HG03558 (cell line): ENCODE results near the gene PGBD4.
A peak's percentile ranks its signal among the peaks of the same experiment; 100 is the strongest.

Source experiments
- ATAC-seq: cut with Tn5 transposase; IDR thresholded peaks from one replicate; pipeline ENCODE4 v1.9.1; 2021; ENCODE audit warnings: moderate number of reproducible peaks; ENCODE audit not compliant: unreplicated experiment; ENCODE audit errors: extremely low read depth

Gene PGBD4

GRCh38 chr15:34101366-34102174 lies at the start of gene PGBD4, which contains the start of gene EMC7:
TSS of gene PGBD4 (plus strand) at chr15:34102083. CDS start at chr15:34102532, 449 bp downstream.
TSS of gene EMC7 (minus strand) at chr15:34101862. CDS start at chr15:34101839, 23 bp downstream.
- ATAC-seq: peak; percentile 92

- ATAC-seq: no peak
These were observed 47.7 kb upstream of the PGBD4 start for GRCh38 chr15:34054081-34054707.

GRCh38 chr15:34055868-34056595 lies 45.9 kb upstream of the PGBD4 start:
- no peak for ATAC-seq

DNA sequence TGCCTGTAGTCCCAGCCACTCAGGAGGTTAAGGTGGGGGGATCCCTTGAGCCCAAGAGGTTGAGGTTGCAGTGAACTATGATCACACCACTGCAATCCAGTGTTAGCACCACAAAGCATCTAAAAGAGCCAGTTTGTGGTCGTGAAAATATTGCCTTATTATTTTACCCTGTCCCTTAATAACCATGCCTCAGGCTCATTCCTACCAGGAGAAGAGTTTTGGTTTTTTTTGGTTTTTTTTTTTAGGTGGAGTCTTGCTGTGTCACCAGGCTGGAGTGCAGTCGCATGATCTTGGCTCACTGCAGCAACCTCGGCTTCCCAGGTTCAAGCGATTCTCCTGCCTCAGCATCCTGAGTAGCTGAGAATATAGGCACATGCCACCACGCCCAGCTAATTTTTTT lies 45.0 kb upstream of the PGBD4 start:
- no peak for ATAC-seq

DNA sequence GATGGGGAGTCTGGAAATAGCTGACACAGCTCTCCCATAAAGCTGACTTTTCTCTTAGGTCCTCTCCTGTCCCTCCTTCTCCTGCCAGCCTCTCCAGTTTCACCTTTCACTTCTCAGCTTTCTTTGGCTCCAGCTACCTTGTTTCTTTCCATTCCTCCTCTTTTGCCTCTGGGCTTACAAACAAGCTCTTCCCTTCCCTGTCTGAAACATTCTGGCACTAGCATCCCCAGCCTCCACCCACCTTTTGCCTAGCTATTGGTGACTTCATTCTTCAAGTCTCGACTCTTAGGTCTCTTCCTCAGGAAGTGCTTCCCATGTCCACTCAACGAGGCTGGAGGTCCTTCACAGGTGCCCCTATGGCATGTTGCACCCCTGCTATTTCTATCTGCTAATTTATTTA lies 42.4 kb upstream of the PGBD4 start:
- no peak for ATAC-seq

- no peak for ATAC-seq
These were observed 41.9 kb upstream of the PGBD4 start for GRCh38 chr15:34059946-34060345.

DNA sequence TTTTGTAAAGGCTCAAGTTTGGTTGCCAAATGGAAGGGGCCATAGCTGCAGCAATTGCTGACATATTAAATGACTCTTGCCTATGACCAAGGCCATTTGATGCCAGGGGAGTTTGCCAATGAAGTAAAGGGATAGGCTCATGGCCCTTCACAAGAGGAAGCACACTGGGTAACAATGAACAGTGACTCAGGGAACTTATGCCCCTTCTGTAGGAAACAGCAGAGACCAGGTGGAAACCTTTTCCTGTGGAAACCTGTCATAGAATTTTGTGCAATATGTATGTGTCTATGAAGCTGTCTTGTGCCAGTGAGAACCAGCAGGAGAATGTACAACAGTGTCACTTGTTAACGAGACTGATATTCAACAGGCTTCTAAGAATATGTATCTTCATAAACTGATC lies 37.4 kb upstream of the PGBD4 start:
- no peak for ATAC-seq

- no peak for ATAC-seq
These were observed 36.6 kb upstream of the PGBD4 start for GRCh38 chr15:34065261-34065660.

GRCh38 chr15:34065941-34066340 lies 35.9 kb upstream of the PGBD4 start:
- no peak for ATAC-seq

DNA sequence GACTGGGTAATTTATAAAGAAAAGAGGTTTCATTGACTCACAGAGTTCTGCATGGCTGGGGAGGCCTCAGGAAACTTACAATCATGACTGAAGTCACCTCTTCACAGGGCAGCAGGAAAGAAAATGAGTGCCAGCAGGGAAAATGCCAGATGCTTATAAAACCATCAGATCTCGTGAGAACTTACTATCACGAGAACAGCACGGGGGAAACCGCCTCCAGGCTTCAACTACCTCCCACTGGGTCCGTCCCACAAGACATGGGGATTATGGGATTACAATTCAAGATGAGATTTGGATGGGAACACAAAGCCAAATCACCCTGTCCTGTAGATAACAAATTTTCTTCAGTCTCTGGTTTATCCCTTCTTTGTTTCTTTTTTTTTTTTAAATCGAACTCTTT lies 31.9 kb upstream of the PGBD4 start:
- ATAC-seq: no peak

GRCh38 chr15:34076785-34077184 lies 25.1 kb upstream of the PGBD4 start:
- ATAC-seq: no peak

- ATAC-seq: no peak
These were observed 23.0 kb upstream of the PGBD4 start for GRCh38 chr15:34078900-34079299.

- no peak for ATAC-seq
These were observed 22.0 kb upstream of the PGBD4 start for GRCh38 chr15:34079904-34080303.

GRCh38 chr15:34084086-34084485 lies 17.8 kb upstream of the PGBD4 start:
- no peak for ATAC-seq

GRCh38 chr15:34085746-34086145 lies 16.1 kb upstream of the PGBD4 start:
- no peak for ATAC-seq

GRCh38 chr15:34099914-34100313 lies 2.0 kb upstream of the PGBD4 start:
- no peak for ATAC-seq

- no peak for ATAC-seq
These were observed 467 bp downstream of the PGBD4 start for GRCh38 chr15:34102175-34102925.

DNA sequence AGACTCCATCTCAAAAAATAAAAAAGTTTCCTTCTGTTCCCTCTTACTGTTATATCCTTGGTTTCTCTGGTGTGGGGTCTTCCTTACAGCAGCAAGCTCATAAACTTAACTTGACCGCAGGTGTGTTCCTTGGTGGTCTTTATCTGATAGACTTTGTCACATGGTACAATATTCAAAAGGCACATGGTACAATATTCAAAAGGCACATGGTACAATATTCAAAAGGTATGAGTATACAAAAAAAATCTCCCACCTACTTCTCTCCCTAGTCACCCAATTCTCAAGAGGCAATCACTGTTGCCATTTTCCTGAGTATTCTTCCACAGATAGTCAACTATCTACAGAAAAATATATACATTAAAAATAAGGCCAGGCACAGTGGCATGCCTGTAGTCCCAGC lies 4.5 kb downstream of the PGBD4 start:
- ATAC-seq: no peak

DNA sequence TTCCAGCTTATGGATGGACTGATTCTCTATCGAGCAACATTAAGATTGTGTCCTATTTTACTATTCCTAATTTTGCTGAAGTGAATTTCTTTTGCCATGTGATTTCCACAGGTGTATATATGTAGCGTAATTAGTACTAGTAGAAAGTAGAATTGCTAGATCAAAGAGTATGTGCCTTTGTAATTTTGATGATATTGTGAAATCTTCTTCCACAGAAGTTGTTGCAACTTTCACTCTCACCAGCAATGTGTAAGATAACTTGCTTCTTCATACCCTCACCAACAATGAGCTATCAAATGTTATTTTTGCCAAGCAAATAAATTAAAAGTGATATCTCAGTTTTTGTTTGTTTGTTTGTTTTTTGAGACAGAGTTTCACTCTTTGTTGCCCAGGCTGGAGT lies 5.4 kb downstream of the PGBD4 start:
- no peak for ATAC-seq
